GM19025 (cell line): ENCODE measurements around the gene PNPLA5.
"Not testable (repeated sequence)": the region's sequence is repeated elsewhere in the genome, so short reads cannot be mapped to it uniquely, and the experiment has no call there.

Experiments
- ATAC-seq: cut with Tn5 transposase; IDR thresholded peaks from one replicate; pipeline ENCODE4 v1.9.1; 2021; ENCODE audit warnings: mild to moderate bottlenecking, low read depth, moderate library complexity; ENCODE audit not compliant: unreplicated experiment

PNPLA5 gene

DNA sequence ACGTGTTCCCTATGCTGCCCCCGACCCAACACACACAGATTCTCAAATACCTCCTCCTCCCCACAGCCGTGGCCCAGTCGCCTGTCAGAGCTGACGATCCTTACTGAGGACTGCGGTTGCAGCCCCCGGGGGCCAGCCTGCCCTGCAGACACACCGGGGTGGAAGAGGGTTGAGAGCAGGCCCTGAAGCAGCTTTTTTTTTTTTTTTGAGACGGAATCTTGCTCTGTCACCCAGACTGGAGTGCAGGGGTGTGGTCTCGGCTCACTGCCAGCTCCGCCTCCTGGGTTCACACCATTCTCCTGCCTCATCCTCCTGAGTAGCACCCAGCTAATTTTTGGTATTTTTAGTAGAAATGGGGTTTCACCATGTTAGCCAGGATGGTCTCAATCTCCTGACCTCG, 11.2 kb upstream of the PNPLA5 start:
- not testable (repeated sequence) for ATAC-seq

DNA sequence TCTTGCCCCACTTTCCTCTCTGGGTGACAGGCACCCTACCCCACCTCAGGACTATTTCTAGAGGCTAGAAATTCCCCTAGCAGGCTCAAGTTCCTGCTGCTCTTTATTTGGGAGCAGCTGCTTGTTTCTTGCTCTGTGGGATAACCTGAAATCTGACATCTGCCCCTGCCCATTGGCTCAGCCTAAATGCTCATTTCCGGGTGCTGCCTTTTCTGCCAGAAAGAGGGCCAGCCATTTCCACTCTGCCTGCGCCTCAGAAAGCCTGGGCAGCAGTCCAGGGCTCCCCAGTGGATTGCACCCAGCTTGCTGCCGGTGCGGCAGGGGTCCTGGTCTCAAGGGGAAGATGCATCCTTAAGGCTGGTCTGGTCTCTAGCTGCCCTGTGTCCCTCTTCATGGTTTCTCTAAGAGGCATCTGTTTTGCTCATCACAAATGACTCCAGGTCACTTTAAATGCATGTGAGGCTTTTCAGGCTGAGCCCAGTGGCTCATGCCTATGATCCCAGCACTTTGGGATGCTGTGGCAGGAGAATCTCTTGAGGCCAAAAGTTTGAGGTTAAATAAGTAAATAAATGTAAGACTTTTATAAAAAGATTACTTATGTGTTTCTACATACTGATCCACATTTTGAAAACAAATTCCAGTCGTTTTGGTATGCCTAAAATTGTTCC, 10.3 kb upstream of the PNPLA5 start:
- no peak for ATAC-seq

DNA sequence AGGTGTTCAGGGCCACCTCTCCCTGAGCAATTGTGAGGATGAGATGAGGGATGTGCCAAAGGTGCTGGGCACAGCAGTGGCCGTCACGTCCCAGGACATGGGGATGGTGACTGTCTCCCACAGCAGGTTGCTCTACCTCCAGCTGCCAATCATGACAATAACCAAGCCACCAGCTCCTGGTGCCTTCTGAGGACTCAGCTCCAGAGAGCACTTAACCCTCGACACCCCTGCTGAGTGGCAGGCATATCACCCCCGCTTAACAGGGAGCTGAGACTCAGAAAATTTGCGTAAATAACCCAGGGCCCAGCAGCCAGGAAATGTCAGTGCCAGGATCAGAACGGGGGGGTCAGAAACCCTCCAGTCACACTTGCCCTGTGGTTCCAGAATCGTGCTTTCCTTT, 8.4 kb upstream of the PNPLA5 start:
- ATAC-seq: no peak

DNA sequence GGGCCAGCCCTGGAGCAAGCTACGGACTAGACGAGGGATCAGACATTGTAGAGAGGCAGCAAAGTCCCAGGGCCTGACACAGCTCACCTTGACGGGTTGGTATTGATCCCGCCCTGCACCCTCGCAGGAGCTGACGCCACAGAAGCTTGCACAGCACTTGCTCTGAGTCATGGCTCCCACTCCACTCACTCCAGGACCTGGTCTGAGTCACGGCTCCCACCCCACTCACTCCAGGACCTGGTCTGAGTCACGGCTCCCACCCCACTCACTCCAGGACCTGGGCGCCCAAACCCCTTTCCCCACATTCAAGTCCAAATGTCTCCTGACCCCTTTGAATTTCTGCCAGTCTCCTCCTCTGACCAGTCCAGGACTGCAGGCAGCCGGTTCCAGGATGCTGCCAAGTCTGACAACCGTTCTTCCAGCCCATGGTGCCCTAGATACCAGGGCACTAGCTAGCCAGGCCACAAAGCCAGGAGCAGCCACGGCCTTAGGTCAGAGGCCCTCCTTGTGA, 6.0 kb upstream of the PNPLA5 start:
- no peak for ATAC-seq

DNA sequence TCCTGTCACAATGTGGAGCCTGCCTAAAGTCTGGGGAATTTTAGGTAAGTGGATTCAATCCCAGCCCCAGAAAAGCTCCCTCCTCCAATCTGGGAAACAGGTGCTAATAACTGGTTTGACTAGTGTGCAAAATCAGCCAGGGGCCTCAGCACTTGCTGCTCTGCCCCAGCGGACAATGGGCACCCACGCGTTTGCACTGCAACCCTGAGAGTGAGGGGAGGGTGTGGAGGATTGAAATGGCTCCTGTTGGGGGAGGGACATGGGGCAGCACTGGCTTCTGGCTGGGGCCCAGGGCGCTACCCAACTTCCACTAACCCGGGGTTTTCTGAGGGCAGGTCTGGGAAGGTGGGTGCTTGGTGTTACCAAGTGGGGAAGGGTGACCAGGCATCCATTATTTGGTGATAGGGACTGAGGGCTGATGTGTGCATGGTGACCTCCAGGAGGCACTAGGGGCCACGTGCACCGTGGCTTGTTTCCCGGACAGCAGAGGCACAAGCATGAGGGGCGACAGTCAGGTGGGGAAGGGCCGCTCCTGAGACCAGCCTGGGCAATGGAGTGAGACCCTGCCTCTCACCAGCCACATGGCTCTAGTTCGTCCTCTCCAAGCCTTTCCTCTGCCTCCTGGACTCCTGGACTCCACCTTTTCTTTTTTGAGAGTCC, 4.3 kb upstream of the PNPLA5 start:
- no peak for ATAC-seq

DNA sequence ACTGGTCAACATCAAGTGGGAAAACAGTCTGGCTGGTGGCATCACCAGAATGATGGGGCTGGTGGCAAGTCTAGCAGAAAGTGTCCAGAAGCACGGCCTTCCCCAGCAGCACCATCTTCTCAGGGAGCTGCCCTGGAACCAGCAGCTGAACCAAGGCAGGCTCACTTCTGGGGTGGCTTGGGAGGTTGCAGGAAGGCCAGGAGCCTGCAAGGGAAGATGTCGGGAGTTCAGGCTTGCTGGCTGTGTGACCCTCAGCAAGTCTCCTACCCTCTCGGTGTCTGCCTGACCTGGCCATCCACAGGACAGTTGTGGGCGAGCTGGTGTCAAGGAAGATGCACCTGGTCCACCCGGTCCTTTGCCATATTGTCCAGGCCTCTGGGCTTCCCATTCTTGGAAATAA, 2.3 kb upstream of the PNPLA5 start:
- no peak for ATAC-seq

DNA sequence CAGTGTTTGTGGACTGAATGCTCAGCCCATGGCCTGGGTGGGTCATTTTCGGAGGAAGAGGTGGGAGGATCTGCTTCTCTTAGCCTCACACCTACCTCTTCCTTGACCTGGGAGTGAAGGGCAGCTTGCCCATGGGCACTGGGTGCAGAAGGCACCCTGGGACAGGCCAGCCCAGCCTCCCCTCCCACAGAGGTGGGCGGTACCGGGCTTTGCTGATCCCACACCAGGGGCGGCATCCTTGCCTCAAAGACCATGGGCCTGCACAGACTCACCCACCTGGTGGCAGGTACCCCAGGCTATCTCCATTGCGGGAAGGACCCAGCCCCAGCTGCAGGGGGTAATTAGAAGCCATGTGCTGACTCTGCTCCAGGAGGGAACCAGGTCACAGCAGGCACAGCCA, 1.5 kb upstream of the PNPLA5 start:
- ATAC-seq: no peak

DNA sequence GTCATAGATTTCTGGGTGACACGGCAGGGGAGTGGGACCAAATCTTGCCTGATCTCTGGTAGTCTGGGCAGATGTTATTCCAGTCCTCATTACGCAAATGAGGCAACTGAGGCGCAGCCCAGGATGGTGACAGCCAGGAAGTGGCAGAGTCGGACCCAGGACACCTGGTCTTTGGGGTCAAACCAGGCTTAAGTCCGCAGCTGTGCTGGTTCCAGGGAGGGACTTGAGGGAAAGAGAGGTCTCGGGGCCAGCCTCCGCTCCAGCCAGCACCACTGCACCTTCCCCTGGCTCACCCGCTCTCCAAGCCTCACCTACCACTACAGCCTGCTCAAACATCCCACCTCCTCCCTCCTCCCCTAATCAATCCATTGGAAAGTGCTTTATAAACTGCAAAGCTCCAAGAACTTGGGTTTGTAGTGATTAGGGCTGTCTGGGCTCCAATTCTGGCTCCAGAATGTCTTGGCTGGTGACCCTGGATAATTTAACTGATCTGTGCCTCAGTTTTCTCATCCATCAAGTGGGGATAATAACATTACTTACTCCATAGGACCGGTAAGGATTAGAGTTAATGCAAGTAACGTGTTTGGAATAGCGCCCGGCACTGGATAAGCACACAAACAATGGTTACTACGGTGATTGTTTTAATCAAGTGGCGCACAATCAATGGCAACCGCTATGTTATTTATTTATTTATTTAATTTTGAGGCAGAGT, 526 bp upstream of the PNPLA5 start:
- ATAC-seq: no peak

DNA sequence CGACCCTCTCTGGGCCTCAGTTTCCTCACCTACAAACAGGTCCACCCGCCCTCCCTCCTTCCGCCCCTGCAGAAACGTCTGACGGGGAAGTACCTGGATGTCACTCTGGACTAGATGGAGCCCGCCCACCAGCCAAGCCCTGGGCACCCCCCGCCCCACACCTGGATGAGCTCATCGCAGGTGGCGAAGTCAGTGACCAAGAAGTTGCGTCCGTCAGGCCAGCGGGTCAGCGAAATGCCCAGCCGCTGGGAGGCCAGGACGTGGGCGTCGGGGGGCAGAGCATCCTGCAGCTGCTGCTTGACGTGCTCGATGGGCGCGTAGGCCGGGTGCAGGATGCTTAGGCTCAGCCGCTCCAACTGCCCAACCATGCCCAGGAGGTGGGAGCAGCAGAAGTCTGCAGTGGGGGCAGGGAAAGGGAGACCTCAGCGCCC, 897 bp downstream of the PNPLA5 start:
- no peak for ATAC-seq

DNA sequence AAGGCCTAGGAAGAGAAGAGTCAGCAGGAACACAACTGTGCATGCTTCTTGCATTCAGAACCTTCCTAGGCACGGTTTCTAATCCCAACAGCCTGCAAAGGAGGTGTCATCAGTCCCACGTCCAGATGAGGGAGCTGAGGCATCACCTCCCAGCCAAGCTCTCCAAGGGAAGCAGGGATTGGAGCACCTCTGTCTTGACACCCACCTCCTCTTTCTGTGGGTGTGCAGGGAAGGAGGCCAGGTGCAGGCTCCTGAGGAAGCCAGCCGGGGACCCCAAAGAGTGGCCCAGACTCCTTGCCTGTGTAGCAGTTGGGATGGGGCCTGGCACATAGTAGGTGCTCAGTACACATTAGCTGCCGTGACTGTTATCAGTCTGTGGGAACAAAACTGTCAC, 2.0 kb downstream of the PNPLA5 start:
- ATAC-seq: no peak

DNA sequence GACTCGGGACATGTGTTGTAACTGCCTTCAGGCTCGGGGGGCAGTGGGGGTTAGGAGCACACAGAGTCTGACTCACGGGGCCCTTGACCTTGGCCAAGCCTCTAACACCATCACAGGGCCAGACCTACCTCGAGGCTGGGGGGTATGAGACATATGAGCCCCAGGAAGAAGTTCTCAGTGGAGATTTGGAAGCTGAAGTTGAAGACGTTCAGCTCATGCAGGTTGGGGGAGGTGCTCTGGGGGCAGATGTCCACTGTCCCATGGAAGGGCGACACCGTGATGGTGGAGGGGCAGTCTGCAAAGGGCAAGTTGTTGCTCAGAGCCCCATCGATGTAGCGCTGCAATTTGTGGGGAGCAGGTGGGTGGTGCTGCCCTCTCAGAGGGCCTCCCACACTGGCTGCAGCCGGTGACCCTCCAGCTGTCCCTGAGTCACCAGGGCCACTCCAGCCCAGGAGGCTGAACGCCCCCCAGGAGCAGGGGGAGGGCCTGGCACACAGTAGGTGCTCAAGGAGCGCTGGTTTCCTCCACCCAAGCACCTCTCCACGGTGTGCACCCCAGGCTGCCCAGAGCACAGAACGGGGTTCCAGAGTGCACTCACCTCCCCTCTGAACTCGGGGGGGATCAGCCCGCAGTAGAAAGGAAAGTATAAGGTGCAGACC, 2.5 kb downstream of the PNPLA5 start:
- ATAC-seq: no peak

DNA sequence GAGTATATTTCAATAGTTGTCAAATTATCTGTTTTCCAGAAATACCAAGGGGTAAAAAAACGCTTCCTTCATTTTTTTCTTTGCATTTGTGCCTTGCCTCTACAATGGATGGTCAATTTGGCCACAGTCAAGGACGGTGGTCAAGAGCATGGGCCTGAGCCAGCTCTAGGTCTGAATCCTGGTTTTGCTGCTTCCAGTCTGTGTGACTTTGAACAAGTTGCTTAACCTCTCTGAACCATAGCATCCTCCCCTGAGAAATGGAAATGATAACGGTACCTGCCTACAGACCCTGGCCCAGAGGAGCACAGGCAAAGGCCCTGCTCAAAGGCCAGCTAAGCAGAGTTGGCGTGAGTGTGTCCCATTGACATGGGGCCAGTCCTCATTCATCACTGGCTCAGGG, 3.1 kb downstream of the PNPLA5 start:
- no peak for ATAC-seq

DNA sequence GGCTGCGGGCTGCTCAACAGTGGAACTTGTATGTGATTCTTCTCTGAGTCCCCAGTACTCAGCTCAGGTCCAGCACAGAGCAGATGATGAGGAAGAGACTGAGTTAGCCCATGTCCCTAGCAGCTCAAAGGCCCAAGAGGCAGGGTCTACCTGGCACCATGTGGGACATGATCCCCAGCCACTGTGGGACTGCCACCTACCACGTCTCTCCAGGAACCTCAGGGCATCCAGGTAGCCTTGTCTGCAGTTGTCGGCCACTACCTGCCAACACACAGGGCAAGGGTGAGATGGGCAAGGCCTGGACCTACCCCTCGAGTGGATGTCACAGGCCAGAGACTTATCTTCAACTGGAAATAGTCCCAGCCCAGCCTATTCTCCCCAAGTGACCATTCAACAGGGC, 4.4 kb downstream of the PNPLA5 start:
- no peak for ATAC-seq

DNA sequence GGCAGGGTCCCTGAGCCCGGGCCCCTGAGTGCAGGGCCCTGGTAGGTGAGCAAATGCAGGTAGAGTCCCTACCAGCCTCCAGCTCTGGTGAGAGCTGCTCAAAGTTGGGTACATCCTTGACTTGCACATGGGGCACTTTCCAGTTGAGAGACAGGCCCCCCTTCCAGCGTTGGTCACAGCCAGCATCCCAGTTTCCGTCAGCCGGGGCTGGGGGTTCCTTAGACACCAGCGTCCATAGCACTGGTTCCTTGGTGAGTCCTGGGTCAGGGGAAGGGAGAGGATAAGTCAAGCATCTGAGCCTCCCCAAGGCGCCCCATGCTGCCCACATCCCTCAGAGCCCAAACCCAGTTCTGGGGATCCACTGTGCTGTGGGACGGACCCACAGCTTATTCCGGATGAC, 5.6 kb downstream of the PNPLA5 start:
- ATAC-seq: no peak

DNA sequence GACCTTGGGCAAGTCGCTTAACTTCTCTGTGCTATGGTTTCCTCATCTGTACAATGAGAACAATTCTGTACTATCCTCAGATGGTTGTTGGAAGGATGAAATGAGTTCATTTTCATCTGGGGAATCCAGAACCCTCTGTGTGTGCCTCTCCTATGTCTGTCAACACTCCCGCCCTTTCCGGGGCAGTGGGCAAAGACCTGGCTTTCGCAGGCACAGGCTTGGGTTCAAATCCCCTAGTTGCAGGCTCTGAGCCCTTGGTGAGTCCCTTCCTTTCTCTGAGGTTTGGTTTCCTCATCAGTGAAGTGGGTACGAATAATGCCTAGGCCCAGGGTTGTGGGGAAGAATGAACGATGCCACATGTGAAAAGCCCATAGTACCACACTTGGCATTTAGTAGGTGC, 6.0 kb downstream of the PNPLA5 start:
- no peak for ATAC-seq

DNA sequence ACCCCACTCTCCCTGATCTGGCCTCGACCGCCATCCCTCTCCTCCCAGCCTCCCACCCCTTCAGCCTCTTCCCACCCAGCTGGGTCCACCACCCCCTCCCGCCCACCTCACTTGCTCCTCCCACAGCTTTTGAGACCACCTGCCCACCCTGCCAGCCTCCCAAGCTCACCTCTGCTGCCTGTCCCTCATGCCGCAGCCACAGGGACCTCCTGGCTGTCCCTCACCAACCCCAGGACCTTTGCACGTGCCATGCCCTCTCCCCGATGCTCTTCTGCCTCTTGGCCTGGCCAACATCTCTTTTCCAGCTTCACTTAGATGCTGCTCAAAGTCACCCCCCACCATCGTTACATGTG, 6.5 kb downstream of the PNPLA5 start:
- ATAC-seq: no peak

DNA sequence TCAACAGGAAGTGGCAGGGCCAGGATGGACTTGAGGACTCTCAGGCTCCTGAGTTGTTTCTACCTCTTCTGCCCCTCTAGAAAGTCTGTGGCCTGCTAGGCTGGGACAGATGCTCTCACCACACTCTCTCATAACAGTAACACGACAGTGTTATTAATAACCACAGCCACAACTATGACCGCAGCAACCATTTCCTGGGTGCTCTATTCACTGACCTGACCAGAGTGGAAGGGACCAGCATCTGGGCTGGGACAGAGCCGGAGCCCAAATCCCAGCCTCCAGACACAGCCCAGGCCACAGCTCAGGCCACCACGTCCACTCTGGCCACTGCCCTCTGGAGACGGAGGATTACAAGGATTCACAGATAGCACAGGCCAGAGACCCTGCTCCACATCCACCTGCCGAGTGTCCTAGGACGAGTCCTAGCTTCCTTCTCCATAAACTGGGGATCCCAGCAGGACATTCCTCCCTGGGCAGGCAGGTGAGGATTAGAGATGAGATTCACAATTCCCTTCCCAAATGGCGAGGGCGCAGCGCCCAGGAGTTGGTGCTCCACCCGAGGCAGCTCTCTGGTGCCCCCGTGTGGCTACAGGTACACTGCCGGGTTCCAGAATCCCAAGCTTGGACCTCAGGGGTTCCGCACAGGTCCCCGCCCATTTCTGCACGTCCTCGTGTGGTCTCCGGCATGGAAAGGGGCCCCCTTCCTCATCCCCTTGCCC, 7.1 kb downstream of the PNPLA5 start:
- ATAC-seq: no peak

DNA sequence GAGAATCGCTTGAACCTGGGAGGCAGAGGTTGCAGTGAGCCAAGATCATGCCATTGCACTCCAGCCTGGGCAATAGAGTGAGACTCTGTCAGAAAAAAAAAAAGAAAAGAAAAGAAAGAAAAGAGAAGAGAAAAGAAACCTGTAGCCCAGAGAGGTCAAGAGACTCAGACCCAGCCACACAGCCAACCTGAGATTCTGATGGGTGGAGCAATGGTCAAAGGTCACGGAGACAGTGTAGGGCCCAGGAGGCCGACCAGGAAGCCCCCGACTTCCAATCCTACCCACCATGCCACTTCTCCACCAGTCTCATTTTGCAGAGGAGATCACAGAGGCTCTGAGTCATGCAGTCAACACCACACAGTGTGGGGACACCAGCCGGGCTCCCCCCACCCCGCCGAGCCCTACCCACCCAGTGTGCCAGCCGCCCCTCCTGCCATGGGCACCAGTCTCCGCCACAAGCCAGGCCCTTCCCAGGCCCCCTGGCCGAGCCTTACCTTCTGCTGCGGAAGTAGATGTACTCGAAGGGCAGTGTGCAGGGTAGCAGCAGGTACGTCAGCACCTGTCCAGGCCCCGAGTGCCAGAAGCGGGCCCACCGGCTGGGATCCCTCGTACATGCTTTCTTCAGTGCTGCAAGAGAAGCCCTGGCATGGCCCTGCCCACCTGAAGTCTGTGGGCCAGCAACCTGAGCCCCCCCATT, 7.9 kb downstream of the PNPLA5 start:
- no peak for ATAC-seq

DNA sequence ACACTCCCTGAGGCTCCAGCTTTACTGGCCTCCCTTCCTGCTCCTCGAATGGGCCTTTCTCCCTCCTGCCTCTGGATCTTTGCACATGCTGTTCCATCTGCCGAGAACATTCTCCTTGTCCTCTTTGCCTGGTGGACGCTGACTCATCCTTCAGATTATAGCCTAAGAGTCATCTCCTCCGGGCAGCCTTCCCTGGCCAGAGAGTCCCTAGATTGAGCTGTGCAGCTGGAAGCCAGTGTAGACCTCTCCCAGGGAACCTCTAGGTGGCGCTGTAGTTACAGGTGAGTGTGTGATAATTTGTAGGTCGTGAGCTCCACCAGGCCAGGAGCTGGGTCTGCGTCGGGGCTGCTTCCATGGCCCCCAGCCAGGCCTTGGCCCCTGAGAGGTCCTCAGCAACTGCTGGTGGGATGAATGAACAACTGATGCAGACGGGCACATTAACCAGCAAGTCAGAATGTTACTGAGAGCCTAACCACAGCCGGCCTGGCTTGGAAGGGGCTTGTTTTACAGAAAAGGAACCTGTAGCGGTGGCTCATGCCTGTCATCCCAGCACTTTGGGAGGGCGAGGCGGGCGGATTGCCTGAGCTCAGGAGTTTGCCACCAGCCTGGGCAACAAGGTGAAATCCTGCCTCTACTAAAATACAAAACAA, 8.7 kb downstream of the PNPLA5 start:
- no peak for ATAC-seq
